Measurements from ENCODE around the gene ADAMTS18.
A peak's percentile ranks its signal among the peaks of the same experiment; 100 is the strongest.
"Not testable (repeated sequence)": the region's sequence is repeated elsewhere in the genome, so short reads cannot be mapped to it uniquely, and the experiment has no call there.

ADAMTS18 gene

GRCh38 chr16:77277571-77277970 lies 157.3 kb downstream of the ADAMTS18 start:
- no peak for DNase-seq

DNA sequence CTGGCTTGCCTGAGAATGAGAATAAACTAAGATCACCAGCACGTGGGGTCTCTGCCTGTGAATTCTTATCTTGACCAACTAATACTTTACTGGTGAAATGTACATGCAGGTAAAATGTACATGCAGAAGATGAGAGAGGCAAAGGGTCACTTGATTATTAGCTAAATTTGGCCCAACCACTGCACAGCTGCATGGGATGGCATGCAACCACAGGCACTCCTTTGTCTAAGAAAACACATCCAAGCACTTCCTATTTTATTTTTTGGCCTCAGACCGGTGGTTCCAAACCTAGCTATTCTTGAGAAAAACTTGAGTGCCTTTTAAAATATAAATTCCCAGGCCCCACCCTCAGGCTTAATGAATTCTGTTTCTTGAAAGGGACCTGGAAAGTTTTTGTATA lies 157.7 kb downstream of the ADAMTS18 start:
- DNase-seq = no peak

- no peak for DNase-seq
Observed at GRCh38 chr16:77276661-77277060, 158.2 kb downstream of the ADAMTS18 start.

DNA sequence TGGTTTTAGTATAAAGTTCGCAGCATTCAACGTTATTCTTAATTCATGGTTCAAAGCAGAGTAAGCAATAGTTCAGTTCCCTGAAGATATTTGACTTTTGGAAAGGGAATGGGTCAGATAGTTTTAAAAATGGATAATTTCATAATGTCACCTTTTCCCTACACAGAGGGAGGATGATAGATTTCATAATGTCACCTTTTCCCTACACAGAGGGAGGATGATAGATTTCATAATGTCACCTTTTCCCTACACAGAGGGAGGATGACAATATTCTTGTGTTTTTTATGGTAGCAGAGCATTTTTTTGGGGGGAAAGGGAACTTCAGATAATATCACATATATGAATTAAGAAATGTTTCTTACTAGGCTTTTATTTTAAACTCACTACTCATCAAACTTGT lies 159.5 kb downstream of the ADAMTS18 start:
- not testable (repeated sequence) for DNase-seq

DNA sequence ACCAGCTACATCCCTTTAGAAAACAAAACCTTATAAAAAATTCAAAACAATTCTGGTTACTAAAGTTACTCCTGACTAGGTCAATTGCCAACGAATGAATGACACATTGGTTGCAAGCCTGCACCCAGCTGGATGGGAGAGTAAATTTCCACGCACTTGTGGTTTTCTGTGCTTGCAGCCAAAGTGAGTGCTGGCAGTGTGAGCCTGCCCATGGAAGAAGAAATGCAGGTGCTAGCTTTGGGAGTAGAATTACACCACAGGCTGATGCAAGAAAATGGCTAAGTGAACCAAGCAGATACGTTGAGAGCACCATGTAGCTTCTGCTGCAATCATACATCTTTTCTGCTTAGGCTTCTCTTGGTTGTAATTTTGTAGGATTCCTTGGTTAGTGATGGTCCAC lies 161.0 kb downstream of the ADAMTS18 start:
- DNase-seq = no peak

DNA sequence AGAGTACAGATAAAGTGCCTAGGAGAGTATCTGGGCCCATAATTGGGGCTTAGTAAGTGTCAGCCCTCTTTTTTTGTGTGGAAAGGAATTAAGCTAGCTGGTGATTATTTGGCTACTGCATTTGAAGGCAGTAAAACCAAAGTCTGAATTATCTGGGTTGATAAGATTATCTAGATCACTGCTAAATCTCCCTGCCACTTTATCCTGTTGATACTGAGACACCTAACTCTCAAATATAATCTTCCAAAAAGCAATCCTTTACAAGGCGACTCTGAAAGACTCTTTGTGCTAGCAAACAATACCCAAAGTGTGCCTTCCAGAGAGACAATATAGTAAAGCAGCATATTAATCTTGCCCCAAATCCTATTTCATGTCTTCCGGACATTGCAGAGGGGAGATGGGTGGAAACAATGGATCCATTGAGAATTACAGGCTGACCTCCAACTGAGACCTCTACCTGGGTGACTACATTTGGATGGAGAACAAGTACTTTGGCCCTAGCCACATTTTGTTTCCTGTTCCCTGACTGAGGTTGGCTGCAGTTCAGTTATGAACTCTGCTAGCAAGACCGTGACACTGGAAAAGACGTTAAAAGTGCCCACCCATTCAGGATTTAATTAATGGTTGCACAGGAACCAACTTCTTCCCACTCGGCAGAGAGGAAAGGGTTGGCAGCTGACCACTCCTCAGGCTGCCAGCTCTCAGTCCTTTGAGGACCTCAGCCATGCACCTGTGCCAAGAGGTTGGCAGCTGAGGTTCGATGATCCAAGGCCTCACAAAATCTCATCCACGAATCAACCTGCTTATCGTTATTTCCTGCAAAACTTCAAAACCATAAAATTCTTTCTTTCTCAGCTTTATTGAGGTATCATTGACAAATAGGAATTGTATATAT lies 163.1 kb downstream of the ADAMTS18 start:
- DNase-seq = no peak

- DNase-seq = not testable (repeated sequence)
Observed at GRCh38 chr16:77266185-77266584, 168.6 kb downstream of the ADAMTS18 start.

DNA sequence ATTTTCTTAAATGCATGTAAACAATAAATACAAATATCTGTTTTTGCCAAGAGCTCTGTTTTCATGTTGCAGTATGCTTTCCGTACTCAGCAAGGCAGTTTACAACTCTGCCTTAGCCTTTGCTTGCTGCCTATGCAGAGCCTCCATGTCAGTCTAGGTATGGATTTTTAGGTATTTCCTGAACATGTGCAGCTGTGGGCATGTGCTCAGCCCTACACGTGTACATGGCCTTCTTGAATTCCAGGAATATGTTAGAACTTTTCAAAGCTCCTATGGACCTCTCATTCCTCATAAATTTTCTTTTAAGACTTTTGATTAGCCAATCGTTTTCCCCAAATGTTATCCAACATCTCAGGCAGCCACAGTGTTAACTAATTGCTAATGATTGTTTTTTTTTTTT lies 171.9 kb downstream of the ADAMTS18 start:
- DNase-seq = no peak

- DNase-seq = no peak
Observed at GRCh38 chr16:77250400-77250799, 184.4 kb downstream of the ADAMTS18 start.

DNA sequence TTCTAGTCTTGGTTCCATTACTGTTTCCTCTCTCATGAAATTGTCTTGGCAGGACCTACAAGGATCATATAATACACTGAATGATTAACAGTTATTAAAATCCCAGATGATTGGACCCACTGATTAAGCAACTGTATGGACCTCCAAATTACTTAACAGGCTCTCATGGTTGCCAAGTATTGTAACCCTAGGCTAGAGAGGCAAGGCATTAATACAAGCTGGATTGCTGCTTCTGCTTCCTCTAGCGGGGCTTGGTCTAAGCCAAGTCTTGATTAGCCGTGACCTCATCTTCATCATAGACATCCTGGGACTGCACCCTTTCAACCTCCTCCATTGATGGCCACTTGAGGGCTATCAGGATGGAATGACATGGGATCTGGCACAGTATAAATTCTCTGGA lies 188.7 kb downstream of the ADAMTS18 start:
- no peak for DNase-seq

DNA sequence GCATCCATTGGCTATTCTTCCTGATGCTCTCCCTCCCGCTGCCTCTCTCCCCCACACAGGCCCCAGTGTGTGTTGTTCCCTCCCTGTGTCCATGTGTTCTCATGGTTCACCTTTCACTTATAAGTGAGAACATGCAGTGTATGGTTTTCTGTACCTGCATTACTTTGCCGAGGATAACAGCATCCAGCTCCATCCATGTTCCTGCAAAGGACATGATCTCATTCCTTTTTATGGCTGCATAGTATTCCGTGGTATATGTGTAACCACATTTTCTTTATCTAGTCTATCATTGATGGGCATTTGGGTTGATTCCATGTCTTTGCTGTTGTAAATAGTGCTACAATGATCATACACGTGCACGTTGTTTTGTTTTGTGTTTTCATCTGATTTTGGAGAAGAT lies 192.4 kb downstream of the ADAMTS18 start:
- not testable (repeated sequence) for DNase-seq

- no peak for DNase-seq
Observed at GRCh38 chr16:77238593-77238992, 196.2 kb downstream of the ADAMTS18 start.

- peak; percentile 80 for DNase-seq
Observed at GRCh38 chr16:77236063-77236511, 198.7 kb downstream of the ADAMTS18 start.

DNA sequence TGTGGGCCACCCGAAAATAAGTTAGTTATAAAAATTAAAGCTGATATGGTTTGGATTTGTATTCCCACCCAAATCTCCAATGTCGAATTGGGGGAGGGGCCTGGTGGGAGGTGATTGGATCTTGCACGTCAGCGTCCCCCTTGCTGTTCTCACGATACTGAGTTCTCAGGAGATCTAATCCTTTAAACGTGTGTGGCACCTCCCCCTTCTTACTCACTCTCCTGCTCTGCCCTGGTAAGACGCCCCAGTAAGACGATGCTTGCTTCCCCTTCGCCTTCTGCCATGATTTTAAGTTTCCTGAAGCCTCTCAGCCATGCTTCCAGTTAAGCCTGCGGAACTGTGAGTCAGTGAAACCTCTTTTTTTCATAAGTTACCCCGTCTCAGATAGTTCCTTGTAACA lies 200.2 kb downstream of the ADAMTS18 start:
- DNase-seq = no peak

- DNase-seq = no peak
Observed at GRCh38 chr16:77233799-77234519, 200.9 kb downstream of the ADAMTS18 start.

Data from activated CD4-positive, alpha-beta T cell treated with anti-CD3 and anti-CD28 coated beads for 1 hour (primary cell).